ENCODE data around the gene TOB1. TPM values are rescaled to one million over a fixed set of nuclear protein-coding genes. Genes with fewer than 3 reads are reported as not detected.

TOB1 gene
- total and polyA plus RNA-seq, 2 experiments from 2014 or later = 12.1 to 46.9 TPM

- TF ChIP-seq, protein P1, sequence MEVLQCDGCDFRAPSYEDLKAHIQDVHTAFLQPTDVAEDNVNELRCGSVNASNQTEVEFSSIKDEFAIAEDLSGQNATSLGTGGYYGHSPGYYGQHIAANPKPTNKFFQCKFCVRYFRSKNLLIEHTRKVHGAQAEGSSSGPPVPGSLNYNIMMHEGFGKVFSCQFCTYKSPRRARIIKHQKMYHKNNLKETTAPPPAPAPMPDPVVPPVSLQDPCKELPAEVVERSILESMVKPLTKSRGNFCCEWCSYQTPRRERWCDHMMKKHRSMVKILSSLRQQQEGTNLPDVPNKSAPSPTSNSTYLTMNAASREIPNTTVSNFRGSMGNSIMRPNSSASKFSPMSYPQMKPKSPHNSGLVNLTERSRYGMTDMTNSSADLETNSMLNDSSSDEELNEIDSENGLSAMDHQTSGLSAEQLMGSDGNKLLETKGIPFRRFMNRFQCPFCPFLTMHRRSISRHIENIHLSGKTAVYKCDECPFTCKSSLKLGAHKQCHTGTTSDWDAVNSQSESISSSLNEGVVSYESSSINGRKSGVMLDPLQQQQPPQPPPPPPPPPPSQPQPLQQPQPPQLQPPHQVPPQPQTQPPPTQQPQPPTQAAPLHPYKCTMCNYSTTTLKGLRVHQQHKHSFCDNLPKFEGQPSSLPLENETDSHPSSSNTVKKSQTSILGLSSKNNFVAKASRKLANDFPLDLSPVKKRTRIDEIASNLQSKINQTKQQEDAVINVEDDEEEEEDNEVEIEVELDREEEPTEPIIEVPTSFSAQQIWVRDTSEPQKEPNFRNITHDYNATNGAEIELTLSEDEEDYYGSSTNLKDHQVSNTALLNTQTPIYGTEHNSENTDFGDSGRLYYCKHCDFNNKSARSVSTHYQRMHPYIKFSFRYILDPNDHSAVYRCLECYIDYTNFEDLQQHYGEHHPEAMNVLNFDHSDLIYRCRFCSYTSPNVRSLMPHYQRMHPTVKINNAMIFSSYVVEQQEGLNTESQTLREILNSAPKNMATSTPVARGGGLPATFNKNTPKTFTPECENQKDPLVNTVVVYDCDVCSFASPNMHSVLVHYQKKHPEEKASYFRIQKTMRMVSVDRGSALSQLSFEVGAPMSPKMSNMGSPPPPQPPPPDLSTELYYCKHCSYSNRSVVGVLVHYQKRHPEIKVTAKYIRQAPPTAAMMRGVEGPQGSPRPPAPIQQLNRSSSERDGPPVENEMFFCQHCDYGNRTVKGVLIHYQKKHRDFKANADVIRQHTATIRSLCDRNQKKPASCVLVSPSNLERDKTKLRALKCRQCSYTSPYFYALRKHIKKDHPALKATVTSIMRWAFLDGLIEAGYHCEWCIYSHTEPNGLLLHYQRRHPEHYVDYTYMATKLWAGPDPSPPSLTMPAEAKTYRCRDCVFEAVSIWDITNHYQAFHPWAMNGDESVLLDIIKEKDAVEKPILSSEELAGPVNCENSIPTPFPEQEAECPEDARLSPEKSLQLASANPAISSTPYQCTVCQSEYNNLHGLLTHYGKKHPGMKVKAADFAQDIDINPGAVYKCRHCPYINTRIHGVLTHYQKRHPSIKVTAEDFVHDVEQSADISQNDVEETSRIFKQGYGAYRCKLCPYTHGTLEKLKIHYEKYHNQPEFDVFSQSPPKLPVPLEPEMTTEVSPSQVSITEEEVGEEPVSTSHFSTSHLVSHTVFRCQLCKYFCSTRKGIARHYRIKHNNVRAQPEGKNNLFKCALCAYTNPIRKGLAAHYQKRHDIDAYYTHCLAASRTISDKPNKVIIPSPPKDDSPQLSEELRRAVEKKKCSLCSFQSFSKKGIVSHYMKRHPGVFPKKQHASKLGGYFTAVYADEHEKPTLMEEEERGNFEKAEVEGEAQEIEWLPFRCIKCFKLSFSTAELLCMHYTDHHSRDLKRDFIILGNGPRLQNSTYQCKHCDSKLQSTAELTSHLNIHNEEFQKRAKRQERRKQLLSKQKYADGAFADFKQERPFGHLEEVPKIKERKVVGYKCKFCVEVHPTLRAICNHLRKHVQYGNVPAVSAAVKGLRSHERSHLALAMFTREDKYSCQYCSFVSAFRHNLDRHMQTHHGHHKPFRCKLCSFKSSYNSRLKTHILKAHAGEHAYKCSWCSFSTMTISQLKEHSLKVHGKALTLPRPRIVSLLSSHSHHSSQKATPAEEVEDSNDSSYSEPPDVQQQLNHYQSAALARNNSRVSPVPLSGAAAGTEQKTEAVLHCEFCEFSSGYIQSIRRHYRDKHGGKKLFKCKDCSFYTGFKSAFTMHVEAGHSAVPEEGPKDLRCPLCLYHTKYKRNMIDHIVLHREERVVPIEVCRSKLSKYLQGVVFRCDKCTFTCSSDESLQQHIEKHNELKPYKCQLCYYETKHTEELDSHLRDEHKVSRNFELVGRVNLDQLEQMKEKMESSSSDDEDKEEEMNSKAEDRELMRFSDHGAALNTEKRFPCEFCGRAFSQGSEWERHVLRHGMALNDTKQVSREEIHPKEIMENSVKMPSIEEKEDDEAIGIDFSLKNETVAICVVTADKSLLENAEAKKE (CRISPR knock-in tag; IDR thresholded peaks at IDR 0.05) = no peak
- TF ChIP-seq ZNF331 (CRISPR knock-in tag; IDR thresholded peaks at IDR 0.05; ENCODE audit: low read depth) (no peak), EZH2 (IDR thresholded peaks at IDR 0.05; ENCODE audit: low read depth, unreplicated experiment) (no peak), ZNF114 (CRISPR knock-in tag; IDR thresholded peaks at IDR 0.05) (no peak), STAT1 (IDR thresholded peaks at IDR 0.05; ENCODE audit: unreplicated experiment) (no peak), NANOG (IDR thresholded peaks at IDR 0.05; ENCODE audit: borderline replicate concordance) (no peak), EZH2phosphoT487 (IDR thresholded peaks at IDR 0.05; ENCODE audit: unreplicated experiment) (no peak), JUNB (IDR thresholded peaks at IDR 0.05; ENCODE audit: unreplicated experiment) (no peak), POLR2AphosphoS5 (IDR thresholded peaks at IDR 0.05; ENCODE audit: low read depth) (no peak)
- TF ChIP-seq, protein P2, sequence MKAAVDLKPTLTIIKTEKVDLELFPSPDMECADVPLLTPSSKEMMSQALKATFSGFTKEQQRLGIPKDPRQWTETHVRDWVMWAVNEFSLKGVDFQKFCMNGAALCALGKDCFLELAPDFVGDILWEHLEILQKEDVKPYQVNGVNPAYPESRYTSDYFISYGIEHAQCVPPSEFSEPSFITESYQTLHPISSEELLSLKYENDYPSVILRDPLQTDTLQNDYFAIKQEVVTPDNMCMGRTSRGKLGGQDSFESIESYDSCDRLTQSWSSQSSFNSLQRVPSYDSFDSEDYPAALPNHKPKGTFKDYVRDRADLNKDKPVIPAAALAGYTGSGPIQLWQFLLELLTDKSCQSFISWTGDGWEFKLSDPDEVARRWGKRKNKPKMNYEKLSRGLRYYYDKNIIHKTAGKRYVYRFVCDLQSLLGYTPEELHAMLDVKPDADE (IDR thresholded peaks at IDR 0.05) = no peak
Observed at GRCh38 chr17:50842506-50843149, 23.5 kb downstream of the TOB1 start (continued).
